ENCODE measurements around the gene VPS11.
A peak's percentile ranks its signal among the peaks of the same experiment; 100 is the strongest.

The VPS11 gene

GRCh38 chr11:119067371-119068222, at the start of gene VPS11:
TSS of gene VPS11 (plus strand) at chr11:119067818. CDS start at chr11:119067824, 6 bp downstream.
- no peaks in the 10 kb centered on the region for H3K9me3 ChIP-seq
- no peaks in the 10 kb centered on the region for H3K27me3 ChIP-seq
- no peaks in the 10 kb centered on the region for H4K20me1 ChIP-seq
- peaks cover 33% of the 10 kb centered on the region for H3K36me3 ChIP-seq
- peak within 1 kb of the TSS; percentile 92 for H3K9ac ChIP-seq
- H3K4me3 ChIP-seq, result peak within 1 kb of the TSS; percentile 94
- peak within 1 kb of the TSS; percentile 86 for H3K27ac ChIP-seq
- TF ChIP-seq Cebpa-rat (IDR thresholded peaks at IDR 0.05), result no peak
- peak within 1 kb of the TSS; percentile 96 for H3K4me2 ChIP-seq
- H3K4me1 ChIP-seq, result peaks cover 44% of the 10 kb centered on the region

GRCh38 chr11:119018074-119018938, 49.3 kb upstream of the VPS11 start, which contains the start of the genes RPS25 and TRAPPC4:
TSS of gene RPS25 (minus strand) at chr11:119018343. CDS start at chr11:119018284, 59 bp downstream.
TSS of gene TRAPPC4 (plus strand) at chr11:119018766. CDS start at chr11:119018796, 30 bp downstream.
- peak within 1 kb of the TSS; percentile 80 for H3K4me3 ChIP-seq
- H3K4me2 ChIP-seq, result peak within 1 kb of the TSS; percentile 87
- H3K27me3 ChIP-seq, result no peaks in the 10 kb centered on the region
- TF ChIP-seq Cebpa-rat (IDR thresholded peaks at IDR 0.05), result no peak
- H3K9ac ChIP-seq, result peak within 1 kb of the TSS; percentile 94
- H3K4me1 ChIP-seq, result peaks cover 40% of the 10 kb centered on the region
- peaks cover 64% of the 10 kb centered on the region for H3K36me3 ChIP-seq
- H3K27ac ChIP-seq, result peak within 1 kb of the TSS; percentile 93
- H3K9me3 ChIP-seq, result no peaks in the 10 kb centered on the region
- peaks cover 73% of the 10 kb centered on the region for H4K20me1 ChIP-seq

GRCh38 chr11:119019996-119020395, 47.6 kb upstream of the VPS11 start:
- H4K20me1 ChIP-seq, result peaks cover 60% of the 10 kb centered on the region
- H3K4me3 ChIP-seq, result peak overlapping the region; percentile 80
- no peak for TF ChIP-seq Cebpa-rat (IDR thresholded peaks at IDR 0.05)
- H3K27ac ChIP-seq, result no peak overlapping the region
- peaks cover 65% of the 10 kb centered on the region for H3K36me3 ChIP-seq
- H3K9me3 ChIP-seq, result no peaks in the 10 kb centered on the region
- H3K9ac ChIP-seq, result peak overlapping the region; percentile 94
- peaks cover 46% of the 10 kb centered on the region for H3K4me1 ChIP-seq
- peak overlapping the region; percentile 85 for H3K4me2 ChIP-seq
- no peaks in the 10 kb centered on the region for H3K27me3 ChIP-seq

GRCh38 chr11:119021631-119022030, 46.0 kb upstream of the VPS11 start:
- Histone ChIP-seq H3K9me3 (no peaks in the 10 kb centered on the region), H3K4me1 (peaks cover 35% of the 10 kb centered on the region), H3K27me3 (no peaks in the 10 kb centered on the region), H3K27ac (no peak overlapping the region), H3K36me3 (peaks cover 65% of the 10 kb centered on the region), H3K4me2 (peak overlapping the region; percentile 2; the same call in 1 of the 2 replicates), H4K20me1 (peaks cover 44% of the 10 kb centered on the region), H3K9ac (no peak overlapping the region), H3K4me3 (no peak overlapping the region)
- no peak for TF ChIP-seq Cebpa-rat (IDR thresholded peaks at IDR 0.05)

GRCh38 chr11:119023741-119024140, 43.9 kb upstream of the VPS11 start:
- Histone ChIP-seq H3K4me1 (peaks cover 34% of the 10 kb centered on the region), H3K9me3 (no peaks in the 10 kb centered on the region), H3K4me3 (no peak overlapping the region), H4K20me1 (peaks cover 36% of the 10 kb centered on the region), H3K36me3 (peaks cover 79% of the 10 kb centered on the region), H3K27ac (no peak overlapping the region), H3K4me2 (no peak overlapping the region), H3K27me3 (no peaks in the 10 kb centered on the region), H3K9ac (0 out of 2 replicates have a peak overlapping the region, but pooled peaks have one; percentile 41)
- TF ChIP-seq Cebpa-rat (IDR thresholded peaks at IDR 0.05), result no peak

GRCh38 chr11:119024430-119025098, 43.1 kb upstream of the VPS11 start:
- Histone ChIP-seq H3K4me1 (peaks cover 41% of the 10 kb centered on the region), H3K36me3 (peaks cover 82% of the 10 kb centered on the region), H3K27ac (0 out of 2 replicates have a peak overlapping the region, but pooled peaks have one; percentile 22), H3K4me2 (no peak overlapping the region), H4K20me1 (peaks cover 27% of the 10 kb centered on the region), H3K9ac (peak overlapping the region; percentile 41; the same call in 1 of the 2 replicates), H3K27me3 (no peaks in the 10 kb centered on the region), H3K9me3 (no peaks in the 10 kb centered on the region), H3K4me3 (no peak overlapping the region)
- TF ChIP-seq Cebpa-rat (IDR thresholded peaks at IDR 0.05), result no peak

GRCh38 chr11:119025099-119025473, 42.5 kb upstream of the VPS11 start:
- no peak for TF ChIP-seq Cebpa-rat (IDR thresholded peaks at IDR 0.05)
- Histone ChIP-seq H3K27me3 (no peaks in the 10 kb centered on the region), H3K9ac (0 out of 2 replicates have a peak overlapping the region, but pooled peaks have one; percentile 41), H3K36me3 (peaks cover 82% of the 10 kb centered on the region), H4K20me1 (peaks cover 22% of the 10 kb centered on the region), H3K9me3 (no peaks in the 10 kb centered on the region), H3K27ac (no peak overlapping the region), H3K4me2 (no peak overlapping the region), H3K4me3 (no peak overlapping the region), H3K4me1 (peaks cover 41% of the 10 kb centered on the region)

- Histone ChIP-seq H3K9me3 (no peaks in the 10 kb centered on the region), H4K20me1 (peaks cover 18% of the 10 kb centered on the region; the same call in 1 of the 2 replicates), H3K4me3 (no peak overlapping the region), H3K4me2 (no peak overlapping the region), H3K4me1 (peaks cover 37% of the 10 kb centered on the region), H3K27me3 (no peaks in the 10 kb centered on the region), H3K27ac (no peak overlapping the region), H3K9ac (no peak overlapping the region), H3K36me3 (peaks cover 82% of the 10 kb centered on the region)
- TF ChIP-seq Cebpa-rat (IDR thresholded peaks at IDR 0.05), result no peak
These were observed 42.1 kb upstream of the VPS11 start for GRCh38 chr11:119025541-119025940.

All from BLaER1 (cell line).